Endometrial microvascular endothelial cells (primary cell): Measurements from ENCODE around the gene OGDH. TPM values are rescaled to one million over a fixed set of nuclear protein-coding genes. Genes with fewer than 3 reads are reported as not detected.
"Not testable (repeated sequence)": the region's sequence is repeated elsewhere in the genome, so short reads cannot be mapped to it uniquely, and the experiment has no call there.

Source experiments
- in situ Hi-C: cut with HindIII; loops from 2 replicates; pipeline ENCODE4 v1.10.0; 2017; ENCODE audit warnings: low sequenced_read_pairs, low pct_unique_long_range_greater_than_20kb; ENCODE audit errors: inconsistent ontology term
- total RNA-seq: library from RNA; depleted of rRNA; stranded (reverse); fragments of >200 nt; gene quantifications from one replicate; pipeline ENCODE4 v1.2.3, GENCODE V29; 2015; ENCODE audit errors: inconsistent ontology term

Gene OGDH
- total RNA-seq, 1 donor from 2014 or later: 116 TPM

GRCh38 chr7:44574287-44574872, 32.0 kb upstream of the OGDH start:
- in situ Hi-C loops: loop anchor here (25.0 kb wide), 1 partner anchor 362 kb away; the partner anchor contains the start of gene YKT6

- in situ Hi-C loops: no loop called here
Measured at GRCh38 chr7:44575054-44575453, 31.4 kb upstream of the OGDH start.

- in situ Hi-C loops: no loop called here
Measured at GRCh38 chr7:44576228-44576627, 30.2 kb upstream of the OGDH start.

GRCh38 chr7:44580945-44581878, 25.2 kb upstream of the OGDH start:
- in situ Hi-C loops: no loop called here

GRCh38 chr7:44581879-44582603, 24.4 kb upstream of the OGDH start, which contains the start of gene TMED4:
Gene TMED4, minus strand, starts transcription at chr7:44582231. Its CDS starts 25 bp downstream, at chr7:44582206.
- in situ Hi-C loops: no loop called here

- in situ Hi-C loops: no loop called here
Measured at GRCh38 chr7:44583146-44583865, 23.1 kb upstream of the OGDH start.

- in situ Hi-C loops: no loop called here
Measured at GRCh38 chr7:44587843-44588711, 18.4 kb upstream of the OGDH start.

- in situ Hi-C loops: no loop called here
Measured at GRCh38 chr7:44590910-44591309, 15.5 kb upstream of the OGDH start.

- in situ Hi-C loops: no loop called here
Measured at GRCh38 chr7:44595934-44596635, 10.3 kb upstream of the OGDH start.

- in situ Hi-C loops: not testable (repeated sequence)
Measured at GRCh38 chr7:44597181-44597580, 9.2 kb upstream of the OGDH start.

GRCh38 chr7:44599222-44599621, 7.2 kb upstream of the OGDH start:
- in situ Hi-C loops: no loop called here

- in situ Hi-C loops: no loop called here
Measured at GRCh38 chr7:44602576-44602910, 3.9 kb upstream of the OGDH start.

- in situ Hi-C loops: no loop called here
Measured at GRCh38 chr7:44603193-44603592, 3.2 kb upstream of the OGDH start.

GRCh38 chr7:44604941-44605340, 1.5 kb upstream of the OGDH start:
- in situ Hi-C loops: no loop called here

- in situ Hi-C loops: no loop called here
Measured at GRCh38 chr7:44607141-44608068, 978 bp downstream of the OGDH start.

- in situ Hi-C loops: no loop called here
Measured at GRCh38 chr7:44608916-44609648, 2.7 kb downstream of the OGDH start.
